GM19193 (cell line): ENCODE results near the gene IPO4.
A peak's percentile ranks its signal among the peaks of the same experiment; 100 is the strongest.

Experiments
- POLR2A ChIP-seq: IDR thresholded peaks from 4 replicates; pipeline ENCODE4 v1.6.1; 2011; ENCODE audit not compliant: insufficient read depth, insufficient read length; ENCODE audit errors: extremely low read depth

Gene IPO4

GRCh38 chr14:24139272-24139934 lies 49.2 kb downstream of the IPO4 start:
- TF ChIP-seq POLR2A, result peak; percentile 32

GRCh38 chr14:24138396-24139271 lies 50.0 kb downstream of the IPO4 start:
- TF ChIP-seq POLR2A, result no peak

GRCh38 chr14:24137529-24138395 lies 50.9 kb downstream of the IPO4 start:
- peak; percentile 15 for TF ChIP-seq POLR2A

GRCh38 chr14:24136684-24137528 lies 51.7 kb downstream of the IPO4 start:
- TF ChIP-seq POLR2A, result no peak

GRCh38 chr14:24135834-24136683 lies 52.6 kb downstream of the IPO4 start, which contains the start of gene PSME1:
Gene PSME1, plus strand, starts transcription at chr14:24136194. Its CDS starts 69 bp downstream, at chr14:24136263.
- peak; percentile 67 for TF ChIP-seq POLR2A

- TF ChIP-seq POLR2A, result no peak
Observed at GRCh38 chr14:24135584-24135833, 53.1 kb downstream of the IPO4 start.

- no peak for TF ChIP-seq POLR2A
Observed at GRCh38 chr14:24133735-24134134, 54.9 kb downstream of the IPO4 start.

- no peak for TF ChIP-seq POLR2A
Observed at GRCh38 chr14:24132976-24133375, 55.6 kb downstream of the IPO4 start.

- TF ChIP-seq POLR2A, result no peak
Observed at GRCh38 chr14:24132061-24132685, 56.4 kb downstream of the IPO4 start.

- no peak for TF ChIP-seq POLR2A
Observed at GRCh38 chr14:24131549-24131966, 57.1 kb downstream of the IPO4 start.

- TF ChIP-seq POLR2A, result no peak
Observed at GRCh38 chr14:24130717-24131548, 57.7 kb downstream of the IPO4 start.

- TF ChIP-seq POLR2A, result no peak
Observed at GRCh38 chr14:24130380-24130716, 58.3 kb downstream of the IPO4 start, which contains the start of gene FITM1. Gene FITM1, plus strand, starts transcription at chr14:24130659. Its CDS starts 905 bp downstream, at chr14:24131564.
